ENCODE data around the gene CYB5R4. TPM values are rescaled to one million over a fixed set of nuclear protein-coding genes. Genes with fewer than 3 reads are reported as not detected.

CYB5R4 gene, protein sequence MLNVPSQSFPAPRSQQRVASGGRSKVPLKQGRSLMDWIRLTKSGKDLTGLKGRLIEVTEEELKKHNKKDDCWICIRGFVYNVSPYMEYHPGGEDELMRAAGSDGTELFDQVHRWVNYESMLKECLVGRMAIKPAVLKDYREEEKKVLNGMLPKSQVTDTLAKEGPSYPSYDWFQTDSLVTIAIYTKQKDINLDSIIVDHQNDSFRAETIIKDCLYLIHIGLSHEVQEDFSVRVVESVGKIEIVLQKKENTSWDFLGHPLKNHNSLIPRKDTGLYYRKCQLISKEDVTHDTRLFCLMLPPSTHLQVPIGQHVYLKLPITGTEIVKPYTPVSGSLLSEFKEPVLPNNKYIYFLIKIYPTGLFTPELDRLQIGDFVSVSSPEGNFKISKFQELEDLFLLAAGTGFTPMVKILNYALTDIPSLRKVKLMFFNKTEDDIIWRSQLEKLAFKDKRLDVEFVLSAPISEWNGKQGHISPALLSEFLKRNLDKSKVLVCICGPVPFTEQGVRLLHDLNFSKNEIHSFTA
- polyA plus RNA-seq (ENCODE audit: insufficient read length in 3 of 3), result 10 to 100 TPM in 1 of 3 donors, 1 to 10 TPM in 2; 6.1 to 10.3 (median 8.1) TPM
- long read RNA-seq, donor 1, full-length matches to known transcripts, result 3 of 3 reads
- long read RNA-seq, donor 1, partial matches to known transcripts, result 0 of 3 reads
- long read RNA-seq, donor 1, other reads (novel, unspliced or antisense), result 0 of 3 reads
- long read RNA-seq, donor 2, full-length matches to known transcripts, result 1 of 1 reads
- long read RNA-seq, donor 2, partial matches to known transcripts, result 0 of 1 reads
- long read RNA-seq, donor 2, other reads (novel, unspliced or antisense), result 0 of 1 reads
- long read RNA-seq, donor 3, result 0 reads
- long read RNA-seq, donor 4, full-length matches to known transcripts, result 2 of 2 reads
- long read RNA-seq, donor 4, partial matches to known transcripts, result 0 of 2 reads
- long read RNA-seq, donor 4, other reads (novel, unspliced or antisense), result 0 of 2 reads
- long read RNA-seq, donor 5, result 0 reads
- long read RNA-seq, donor 6, full-length matches to known transcripts, result 1 of 1 reads
- long read RNA-seq, donor 6, partial matches to known transcripts, result 0 of 1 reads
- long read RNA-seq, donor 6, other reads (novel, unspliced or antisense), result 0 of 1 reads
- long read RNA-seq, donor 7, result 0 reads
- long read RNA-seq, donor 8, result 0 reads
- long read RNA-seq, donor 9, full-length matches to known transcripts, result 2 of 2 reads
- long read RNA-seq, donor 9, partial matches to known transcripts, result 0 of 2 reads
- long read RNA-seq, donor 9, other reads (novel, unspliced or antisense), result 0 of 2 reads
- long read RNA-seq, donor 10, full-length matches to known transcripts, result 1 of 1 reads
- long read RNA-seq, donor 10, partial matches to known transcripts, result 0 of 1 reads
- long read RNA-seq, donor 10, other reads (novel, unspliced or antisense), result 0 of 1 reads
- long read RNA-seq, donor 11, full-length matches to known transcripts, result 2 of 2 reads
- long read RNA-seq, donor 11, partial matches to known transcripts, result 0 of 2 reads
- long read RNA-seq, donor 11, other reads (novel, unspliced or antisense), result 0 of 2 reads
- long read RNA-seq, donor 12, result 0 reads
- long read RNA-seq, donor 13, result 0 reads
- long read RNA-seq, donor 14, full-length matches to known transcripts, result 2 of 2 reads
- long read RNA-seq, donor 14, partial matches to known transcripts, result 0 of 2 reads
- long read RNA-seq, donor 14, other reads (novel, unspliced or antisense), result 0 of 2 reads
- long read RNA-seq, donor 15, result 0 reads
- long read RNA-seq, donor 16, full-length matches to known transcripts, result 2 of 2 reads
- long read RNA-seq, donor 16, partial matches to known transcripts, result 0 of 2 reads
- long read RNA-seq, donor 16, other reads (novel, unspliced or antisense), result 0 of 2 reads

DNA sequence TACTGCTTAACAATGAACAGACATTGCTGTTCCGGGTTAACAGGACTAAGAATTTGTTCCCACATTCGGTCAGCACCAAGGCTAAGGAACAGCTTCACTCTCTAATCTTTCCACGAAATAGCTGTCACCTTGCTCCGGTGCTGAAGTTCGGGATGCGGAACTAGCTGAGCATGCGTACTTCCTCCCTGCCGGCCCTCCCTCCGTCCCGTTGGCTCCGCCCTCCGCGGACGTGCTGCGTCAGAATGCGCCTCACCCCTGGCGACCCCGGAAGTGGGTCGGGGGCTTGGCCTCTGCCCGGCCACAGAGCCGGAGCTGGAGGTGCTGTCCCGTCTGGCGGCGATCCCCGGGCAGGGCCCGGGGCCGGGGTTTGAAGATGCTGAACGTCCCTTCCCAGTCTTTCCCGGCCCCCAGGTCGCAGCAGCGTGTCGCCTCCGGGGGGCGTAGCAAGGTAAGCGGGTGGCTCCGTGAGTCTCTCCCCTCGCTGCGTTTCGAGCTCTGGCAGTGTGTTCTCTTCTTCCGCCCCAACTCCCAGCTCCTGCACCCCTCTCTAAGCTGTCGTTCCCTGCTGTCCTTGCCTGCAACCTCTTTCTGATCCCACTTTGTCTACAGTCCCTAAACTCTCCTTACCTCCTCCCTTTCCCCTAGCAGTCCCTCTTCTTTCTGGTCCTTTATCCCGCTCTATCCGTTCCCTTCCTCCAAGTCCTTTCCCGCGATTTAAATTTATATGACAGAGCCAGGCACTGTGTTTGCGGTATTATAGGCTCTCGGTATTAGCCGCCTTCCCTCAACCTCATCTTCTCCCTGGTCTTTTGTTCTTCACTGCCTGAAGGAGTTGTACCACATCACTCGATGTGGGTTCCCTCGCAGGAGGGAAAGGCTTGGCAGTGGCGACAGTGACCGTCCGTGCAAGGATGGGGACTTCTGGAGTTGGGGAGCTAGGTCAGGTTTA is at the start of gene CYB5R4:
TSS of gene CYB5R4 (plus strand) at position 280 of the 949 bp plus-strand sequence. CDS start at position 374, 94 bp downstream.
- peak; percentile 92 to 97 (median 94) for DNase-seq (ENCODE audit: extremely low read depth in 1 of 11, low read depth in 9 of 11, low spot score in 4 of 11)

GRCh38 chr6:83812595-83812994 is 46.9 kb upstream of the CYB5R4 start:
- no peak for DNase-seq (ENCODE audit: extremely low read depth in 1 of 11, low read depth in 9 of 11, low spot score in 4 of 11)

GRCh38 chr6:83815631-83816272 is 43.7 kb upstream of the CYB5R4 start:
- DNase-seq (ENCODE audit: extremely low read depth in 1 of 11, low read depth in 9 of 11, low spot score in 4 of 11), result peak in 4 of 11 donors; percentile 4 to 14 (median 10)

DNA sequence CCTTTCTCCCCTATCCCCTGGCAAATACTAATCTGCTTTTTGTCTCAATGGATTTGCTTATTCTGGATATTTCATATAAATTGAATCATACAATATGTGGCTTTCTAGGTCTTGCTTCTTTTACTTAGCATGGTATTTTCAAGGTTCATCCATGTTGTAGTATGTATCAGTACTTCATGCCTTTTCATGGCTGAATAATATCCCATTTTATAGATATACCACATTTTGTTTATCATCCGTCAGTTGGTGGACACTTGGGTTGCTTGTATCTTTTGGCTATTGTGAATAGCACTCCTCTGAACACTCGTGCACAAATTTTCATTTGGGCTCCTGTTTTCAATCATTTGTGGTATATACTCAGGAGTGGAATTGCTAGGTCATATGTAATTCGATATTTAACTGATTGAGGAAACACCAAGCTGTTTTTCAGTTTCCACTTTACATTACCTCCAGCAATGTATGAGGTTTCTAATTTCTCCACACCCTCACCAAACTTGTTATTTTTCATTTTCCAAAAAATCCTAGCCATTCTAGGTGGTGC is 36.8 kb upstream of the CYB5R4 start:
- DNase-seq (ENCODE audit: extremely low read depth in 1 of 11, low read depth in 9 of 11, low spot score in 4 of 11), result no peak

GRCh38 chr6:83824388-83824801 is 35.1 kb upstream of the CYB5R4 start:
- DNase-seq (ENCODE audit: extremely low read depth in 1 of 11, low read depth in 9 of 11, low spot score in 4 of 11), result no peak

DNA sequence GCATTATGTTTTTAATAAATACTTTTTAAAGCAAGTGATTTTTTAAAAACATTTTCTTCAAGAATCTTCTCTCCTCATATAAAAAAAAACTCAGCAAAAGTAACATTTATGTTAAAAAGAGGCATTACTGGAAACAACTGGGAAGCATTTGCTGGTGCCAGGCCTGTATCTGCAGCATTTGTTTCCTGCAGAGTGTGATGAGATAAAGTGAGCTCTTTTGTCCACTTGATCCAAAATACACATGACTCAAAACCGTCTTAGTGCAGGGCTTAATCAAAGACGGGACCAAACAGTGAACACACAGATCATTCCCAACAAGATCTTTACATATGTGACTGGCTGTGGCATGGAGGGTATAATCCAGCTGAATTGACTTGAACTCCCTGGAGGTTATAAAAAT is 34.7 kb upstream of the CYB5R4 start:
- DNase-seq (ENCODE audit: extremely low read depth in 1 of 11, low read depth in 9 of 11, low spot score in 4 of 11), result no peak

DNA sequence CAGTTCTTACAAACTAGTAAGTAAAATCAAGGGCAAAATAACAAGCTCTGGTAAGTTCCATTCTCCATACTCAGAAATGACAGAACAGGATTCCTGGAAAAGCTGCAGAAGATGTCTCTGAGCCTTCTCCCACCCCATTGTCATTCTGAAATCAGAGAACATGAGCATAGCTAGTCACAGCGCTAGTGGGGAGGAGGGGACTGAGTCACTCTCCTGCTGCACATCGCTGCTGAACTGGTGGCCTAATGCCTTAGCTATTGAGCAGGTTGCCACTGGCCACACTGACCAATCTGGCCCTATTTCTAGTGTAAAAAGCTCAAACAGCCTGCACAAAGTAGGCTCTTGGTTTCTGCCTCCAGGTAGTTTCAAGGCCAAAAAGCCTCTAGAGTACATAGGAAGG is 32.4 kb upstream of the CYB5R4 start:
- DNase-seq (ENCODE audit: extremely low read depth in 1 of 11, low read depth in 9 of 11, low spot score in 4 of 11), result no peak

DNA sequence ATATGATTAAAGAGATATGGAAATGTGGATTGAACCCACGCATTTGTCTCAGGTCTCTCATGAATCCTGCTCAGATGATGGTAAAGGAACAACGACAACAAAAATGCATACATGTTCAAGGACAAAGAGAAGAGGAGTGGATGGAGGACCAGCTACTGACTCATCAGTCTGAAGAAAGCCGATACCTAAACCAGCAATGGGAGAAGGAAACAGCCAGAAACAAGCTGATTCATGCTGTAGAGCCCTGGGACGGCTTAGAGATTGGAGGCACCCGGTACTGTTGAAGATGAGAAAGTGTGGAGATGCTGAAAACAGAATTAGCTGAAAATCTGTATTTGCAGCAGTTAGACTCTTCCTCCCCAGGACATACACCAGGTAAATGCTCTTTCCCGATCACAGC is 20.8 kb upstream of the CYB5R4 start:
- DNase-seq (ENCODE audit: extremely low read depth in 1 of 11, low read depth in 9 of 11, low spot score in 4 of 11), result no peak

GRCh38 chr6:83844170-83844569 is 15.3 kb upstream of the CYB5R4 start:
- DNase-seq (ENCODE audit: extremely low read depth in 1 of 11, low read depth in 9 of 11, low spot score in 4 of 11), result no peak

GRCh38 chr6:83846291-83846690 is 13.2 kb upstream of the CYB5R4 start:
- no peak for DNase-seq (ENCODE audit: extremely low read depth in 1 of 11, low read depth in 9 of 11, low spot score in 4 of 11)

DNA sequence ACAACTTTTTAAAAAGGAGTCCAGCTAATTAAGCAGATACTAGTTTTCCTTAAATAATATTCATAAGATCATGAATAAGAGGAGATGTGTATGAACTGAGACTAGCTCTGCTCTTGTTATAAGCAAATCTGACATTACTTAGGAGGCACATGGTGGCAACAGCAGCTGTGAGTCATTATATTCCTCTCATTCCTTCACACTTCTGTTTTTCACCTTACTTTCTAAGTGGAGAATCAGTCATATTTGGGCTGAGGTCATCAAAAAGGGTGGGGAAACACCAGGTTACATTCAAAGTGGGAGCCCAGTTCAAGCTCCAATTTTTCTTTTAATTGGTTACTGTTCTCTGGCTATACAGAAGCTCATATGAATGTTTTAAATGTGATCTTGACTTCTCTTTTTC is 12.3 kb upstream of the CYB5R4 start:
- DNase-seq (ENCODE audit: extremely low read depth in 1 of 11, low read depth in 9 of 11, low spot score in 4 of 11), result no peak

GRCh38 chr6:83849127-83849526 is 10.4 kb upstream of the CYB5R4 start:
- no peak for DNase-seq (ENCODE audit: extremely low read depth in 1 of 11, low read depth in 9 of 11, low spot score in 4 of 11)

GRCh38 chr6:83849610-83850009 is 9.9 kb upstream of the CYB5R4 start:
- no peak for DNase-seq (ENCODE audit: extremely low read depth in 1 of 11, low read depth in 9 of 11, low spot score in 4 of 11)

DNA sequence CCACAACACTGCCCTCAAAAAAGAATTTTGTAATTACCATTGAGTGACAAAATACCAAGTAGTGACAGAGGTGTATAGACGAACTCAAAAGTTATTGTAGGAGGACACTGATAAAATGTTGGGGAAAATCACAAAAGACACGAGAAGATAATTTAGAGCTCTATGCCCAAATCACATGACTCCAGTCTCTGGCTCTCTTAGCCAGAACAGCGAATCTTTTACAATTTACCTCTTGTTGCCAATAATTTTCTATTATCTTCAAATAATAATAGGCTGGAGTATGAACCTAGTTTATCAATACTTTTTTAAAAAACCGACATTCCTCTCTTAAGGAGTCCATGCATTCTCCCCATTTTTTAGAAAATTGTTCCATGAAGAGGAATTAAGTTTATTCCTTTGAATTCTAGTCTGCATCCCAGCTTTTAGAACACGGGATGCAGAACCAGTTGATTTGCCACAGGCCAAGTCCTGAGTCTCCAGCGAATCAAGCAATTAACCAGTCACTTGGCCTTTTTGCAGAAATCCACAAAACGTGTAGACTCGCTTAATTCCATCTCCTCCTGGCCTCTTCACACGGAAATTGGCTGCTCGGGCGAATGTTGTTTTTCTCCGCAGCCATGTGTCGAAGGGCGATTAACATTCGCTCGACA is 6.8 kb upstream of the CYB5R4 start:
- no peak for DNase-seq (ENCODE audit: extremely low read depth in 1 of 11, low read depth in 9 of 11, low spot score in 4 of 11)

- peak in 1 of 11 donors; percentile 15 for DNase-seq (ENCODE audit: extremely low read depth in 1 of 11, low read depth in 9 of 11, low spot score in 4 of 11)
Observed at GRCh38 chr6:83853178-83854000, 6.1 kb upstream of the CYB5R4 start, which contains the start of gene RIPPLY2. Gene RIPPLY2 (plus strand): TSS chr6:83853360. CDS start chr6:83853417, 57 bp downstream.
